ENCODE data around the gene GLP1R. TPM values are rescaled to one million over a fixed set of nuclear protein-coding genes. Genes with fewer than 3 reads are reported as not detected.

GLP1R gene
- total RNA-seq, 1 experiment from 2014 or later: not detected

GRCh38 chr6:39049575-39050283 is 1.1 kb downstream of the GLP1R start:
- H4K20me1 ChIP-seq (ENCODE audit: insufficient read depth, low read depth, low read length): no peaks in the 10 kb centered on the region
- no peak overlapping the region for H3K4me3 ChIP-seq (ENCODE audit: low read length)
- no peaks in the 10 kb centered on the region for H3K27me3 ChIP-seq (ENCODE audit: low read length)
- no peak overlapping the region for H3K27ac ChIP-seq (ENCODE audit: low read length)
- no peak for DNase-seq
- no peaks in the 10 kb centered on the region for H3K4me1 ChIP-seq (ENCODE audit: low read length)
- H3K4me2 ChIP-seq (ENCODE audit: low read depth, low read length, poor library complexity, severe bottlenecking): no peak overlapping the region
- no peaks in the 10 kb centered on the region for H3K9me2 ChIP-seq (replicated peaks; ENCODE audit: insufficient read depth, low read length)
- H3K9me3 ChIP-seq (ENCODE audit: low read length): no peaks in the 10 kb centered on the region
- H3K79me2 ChIP-seq (ENCODE audit: low read length): no peaks in the 10 kb centered on the region
- no peak overlapping the region for H2AFZ ChIP-seq (ENCODE audit: low read length)
- no peak overlapping the region for H3K9ac ChIP-seq (ENCODE audit: low read length)
- no peaks in the 10 kb centered on the region for H3K36me3 ChIP-seq (ENCODE audit: insufficient read depth, low read length)

GRCh38 chr6:39050453-39051112 is 2.0 kb downstream of the GLP1R start:
- no peak overlapping the region for H3K4me2 ChIP-seq (ENCODE audit: low read depth, low read length, poor library complexity, severe bottlenecking)
- no peaks in the 10 kb centered on the region for H3K9me2 ChIP-seq (replicated peaks; ENCODE audit: insufficient read depth, low read length)
- H2AFZ ChIP-seq (ENCODE audit: low read length): no peak overlapping the region
- H4K20me1 ChIP-seq (ENCODE audit: insufficient read depth, low read depth, low read length): no peaks in the 10 kb centered on the region
- DNase-seq: no peak
- H3K4me1 ChIP-seq (ENCODE audit: low read length): no peaks in the 10 kb centered on the region
- H3K4me3 ChIP-seq (ENCODE audit: low read length): no peak overlapping the region
- no peaks in the 10 kb centered on the region for H3K27me3 ChIP-seq (ENCODE audit: low read length)
- H3K79me2 ChIP-seq (ENCODE audit: low read length): no peaks in the 10 kb centered on the region
- H3K27ac ChIP-seq (ENCODE audit: low read length): no peak overlapping the region
- H3K9ac ChIP-seq (ENCODE audit: low read length): no peak overlapping the region
- H3K36me3 ChIP-seq (ENCODE audit: insufficient read depth, low read length): no peaks in the 10 kb centered on the region
- H3K9me3 ChIP-seq (ENCODE audit: low read length): no peaks in the 10 kb centered on the region

GRCh38 chr6:39051399-39052122 is 3.0 kb downstream of the GLP1R start:
- no peaks in the 10 kb centered on the region for H3K4me1 ChIP-seq (ENCODE audit: low read length)
- no peaks in the 10 kb centered on the region for H4K20me1 ChIP-seq (ENCODE audit: insufficient read depth, low read depth, low read length)
- H3K4me2 ChIP-seq (ENCODE audit: low read depth, low read length, poor library complexity, severe bottlenecking): no peak overlapping the region
- H2AFZ ChIP-seq (ENCODE audit: low read length): no peak overlapping the region
- no peak overlapping the region for H3K4me3 ChIP-seq (ENCODE audit: low read length)
- H3K27me3 ChIP-seq (ENCODE audit: low read length): no peaks in the 10 kb centered on the region
- DNase-seq: no peak
- no peak overlapping the region for H3K27ac ChIP-seq (ENCODE audit: low read length)
- H3K9me2 ChIP-seq (replicated peaks; ENCODE audit: insufficient read depth, low read length): no peaks in the 10 kb centered on the region
- no peaks in the 10 kb centered on the region for H3K79me2 ChIP-seq (ENCODE audit: low read length)
- H3K36me3 ChIP-seq (ENCODE audit: insufficient read depth, low read length): no peaks in the 10 kb centered on the region
- H3K9me3 ChIP-seq (ENCODE audit: low read length): no peaks in the 10 kb centered on the region
- no peak overlapping the region for H3K9ac ChIP-seq (ENCODE audit: low read length)

DNA sequence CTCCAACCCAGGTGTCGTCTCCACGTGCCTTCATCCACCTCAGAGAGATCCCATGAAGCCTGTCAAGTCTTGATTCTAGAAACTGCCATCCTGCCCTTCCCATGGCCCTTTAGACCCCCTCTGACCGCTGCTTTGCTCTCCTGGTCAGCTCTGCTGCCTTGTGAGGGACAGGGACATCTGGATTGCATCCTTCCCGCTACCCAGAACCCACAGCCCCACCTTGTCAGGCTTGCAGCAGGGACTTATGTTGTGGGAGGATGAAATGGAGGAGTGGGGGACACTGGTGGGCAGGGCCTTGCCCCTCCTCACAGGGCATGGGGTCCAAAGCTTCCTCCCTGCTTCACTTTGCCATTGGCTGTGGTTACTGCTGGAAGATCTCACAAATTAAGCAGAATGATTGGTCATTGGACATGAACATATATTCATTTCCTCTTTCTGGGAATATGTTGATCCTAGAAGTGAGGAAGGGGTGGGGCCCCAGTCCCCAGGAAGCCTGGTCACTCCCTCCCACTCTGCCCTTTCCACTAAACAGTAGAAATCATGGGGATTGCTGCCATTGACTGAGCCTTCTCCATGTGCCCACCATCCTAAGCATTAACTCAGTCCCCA is 4.5 kb downstream of the GLP1R start:
- no peak overlapping the region for H2AFZ ChIP-seq (ENCODE audit: low read length)
- no peak overlapping the region for H3K4me2 ChIP-seq (ENCODE audit: low read depth, low read length, poor library complexity, severe bottlenecking)
- no peaks in the 10 kb centered on the region for H3K9me3 ChIP-seq (ENCODE audit: low read length)
- DNase-seq: no peak
- H3K27me3 ChIP-seq (ENCODE audit: low read length): no peaks in the 10 kb centered on the region
- no peaks in the 10 kb centered on the region for H3K4me1 ChIP-seq (ENCODE audit: low read length)
- no peak overlapping the region for H3K27ac ChIP-seq (ENCODE audit: low read length)
- no peaks in the 10 kb centered on the region for H4K20me1 ChIP-seq (ENCODE audit: insufficient read depth, low read depth, low read length)
- no peaks in the 10 kb centered on the region for H3K36me3 ChIP-seq (ENCODE audit: insufficient read depth, low read length)
- H3K9ac ChIP-seq (ENCODE audit: low read length): no peak overlapping the region
- no peaks in the 10 kb centered on the region for H3K79me2 ChIP-seq (ENCODE audit: low read length)
- H3K4me3 ChIP-seq (ENCODE audit: low read length): no peak overlapping the region
- H3K9me2 ChIP-seq (replicated peaks; ENCODE audit: insufficient read depth, low read length): no peaks in the 10 kb centered on the region

DNA sequence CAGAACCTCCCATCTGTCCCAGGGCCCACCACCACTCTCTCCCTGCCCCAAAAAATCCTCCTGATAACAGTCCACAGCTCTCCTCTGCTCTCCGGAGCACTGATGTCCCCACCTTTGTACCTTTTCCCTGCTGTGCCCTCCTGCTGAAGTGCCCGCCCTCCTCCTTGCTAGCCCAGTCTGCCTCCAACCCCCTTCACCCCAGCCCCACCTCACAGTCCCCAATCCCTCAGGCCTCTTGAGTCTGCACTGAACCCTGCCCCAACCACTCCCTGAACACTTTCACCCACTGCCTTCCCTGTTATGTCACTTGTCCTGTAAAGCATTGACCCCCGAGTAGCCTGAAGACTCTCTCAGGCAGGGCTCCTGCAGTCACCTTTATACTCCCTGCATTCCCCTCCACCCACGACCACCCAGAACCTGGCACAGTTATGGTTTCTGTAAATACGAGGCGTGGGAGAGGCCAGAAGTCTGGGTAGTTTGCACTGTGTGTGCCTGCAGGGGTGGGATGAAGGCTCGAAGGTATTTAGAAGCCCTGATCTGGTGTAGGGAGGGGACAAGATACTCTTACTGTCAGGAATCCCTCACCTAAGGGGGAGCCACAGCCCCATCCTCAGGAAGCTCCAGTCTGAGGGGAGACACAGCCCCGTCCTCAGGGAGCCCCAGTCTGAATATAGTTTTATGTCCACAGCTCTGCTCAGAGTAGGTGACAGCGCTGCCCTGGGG is 5.4 kb downstream of the GLP1R start:
- no peak overlapping the region for H2AFZ ChIP-seq (ENCODE audit: low read length)
- H4K20me1 ChIP-seq (ENCODE audit: insufficient read depth, low read depth, low read length): no peaks in the 10 kb centered on the region
- no peak overlapping the region for H3K27ac ChIP-seq (ENCODE audit: low read length)
- DNase-seq: no peak
- no peak overlapping the region for H3K4me3 ChIP-seq (ENCODE audit: low read length)
- H3K9ac ChIP-seq (ENCODE audit: low read length): no peak overlapping the region
- H3K79me2 ChIP-seq (ENCODE audit: low read length): no peaks in the 10 kb centered on the region
- H3K9me3 ChIP-seq (ENCODE audit: low read length): no peaks in the 10 kb centered on the region
- H3K36me3 ChIP-seq (ENCODE audit: insufficient read depth, low read length): no peaks in the 10 kb centered on the region
- no peaks in the 10 kb centered on the region for H3K4me1 ChIP-seq (ENCODE audit: low read length)
- no peak overlapping the region for H3K4me2 ChIP-seq (ENCODE audit: low read depth, low read length, poor library complexity, severe bottlenecking)
- H3K27me3 ChIP-seq (ENCODE audit: low read length): no peaks in the 10 kb centered on the region
- H3K9me2 ChIP-seq (replicated peaks; ENCODE audit: insufficient read depth, low read length): no peaks in the 10 kb centered on the region

DNA sequence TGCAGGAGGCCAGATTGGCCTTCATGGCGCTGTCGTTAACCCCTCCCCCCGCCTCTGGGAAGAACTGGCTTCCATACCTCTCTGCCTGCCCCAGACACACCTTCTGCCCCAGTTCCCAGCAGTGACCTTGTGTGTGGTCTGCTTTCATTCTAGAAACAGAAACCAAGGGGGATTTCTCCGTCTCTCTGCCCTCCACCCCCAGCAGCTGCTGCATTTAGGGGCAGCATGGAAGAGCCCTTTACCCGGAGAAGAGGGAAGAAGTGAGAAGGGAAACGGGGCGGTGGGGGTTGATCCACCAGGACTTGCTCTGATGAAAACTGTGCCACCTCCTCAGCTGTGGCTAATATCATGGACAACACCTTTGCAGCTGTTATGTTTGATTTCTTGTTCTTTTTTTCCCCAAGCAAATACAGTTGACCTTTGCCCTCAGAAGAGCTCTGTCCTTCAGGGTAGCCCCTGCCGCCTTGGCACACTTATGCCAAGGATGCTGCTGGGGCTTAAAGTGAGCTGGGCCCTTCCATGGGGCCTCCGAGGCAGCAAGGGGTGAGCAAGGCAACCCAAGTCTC is 6.1 kb downstream of the GLP1R start:
- H3K79me2 ChIP-seq (ENCODE audit: low read length): no peaks in the 10 kb centered on the region
- no peak overlapping the region for H2AFZ ChIP-seq (ENCODE audit: low read length)
- H3K9me3 ChIP-seq (ENCODE audit: low read length): no peaks in the 10 kb centered on the region
- no peak overlapping the region for H3K4me3 ChIP-seq (ENCODE audit: low read length)
- H3K9ac ChIP-seq (ENCODE audit: low read length): no peak overlapping the region
- no peak for DNase-seq
- no peaks in the 10 kb centered on the region for H3K4me1 ChIP-seq (ENCODE audit: low read length)
- H4K20me1 ChIP-seq (ENCODE audit: insufficient read depth, low read depth, low read length): no peaks in the 10 kb centered on the region
- no peak overlapping the region for H3K4me2 ChIP-seq (ENCODE audit: low read depth, low read length, poor library complexity, severe bottlenecking)
- H3K9me2 ChIP-seq (replicated peaks; ENCODE audit: insufficient read depth, low read length): no peaks in the 10 kb centered on the region
- no peaks in the 10 kb centered on the region for H3K27me3 ChIP-seq (ENCODE audit: low read length)
- H3K27ac ChIP-seq (ENCODE audit: low read length): no peak overlapping the region
- H3K36me3 ChIP-seq (ENCODE audit: insufficient read depth, low read length): no peaks in the 10 kb centered on the region

GRCh38 chr6:39055661-39056060 is 7.1 kb downstream of the GLP1R start:
- DNase-seq: no peak
- H3K27me3 ChIP-seq (ENCODE audit: low read length): no peaks in the 10 kb centered on the region
- no peak overlapping the region for H3K9ac ChIP-seq (ENCODE audit: low read length)
- H4K20me1 ChIP-seq (ENCODE audit: insufficient read depth, low read depth, low read length): no peaks in the 10 kb centered on the region
- no peaks in the 10 kb centered on the region for H3K9me2 ChIP-seq (replicated peaks; ENCODE audit: insufficient read depth, low read length)
- no peak overlapping the region for H2AFZ ChIP-seq (ENCODE audit: low read length)
- no peaks in the 10 kb centered on the region for H3K9me3 ChIP-seq (ENCODE audit: low read length)
- no peaks in the 10 kb centered on the region for H3K36me3 ChIP-seq (ENCODE audit: insufficient read depth, low read length)
- H3K27ac ChIP-seq (ENCODE audit: low read length): no peak overlapping the region
- no peaks in the 10 kb centered on the region for H3K4me1 ChIP-seq (ENCODE audit: low read length)
- H3K4me3 ChIP-seq (ENCODE audit: low read length): no peak overlapping the region
- H3K79me2 ChIP-seq (ENCODE audit: low read length): no peaks in the 10 kb centered on the region
- H3K4me2 ChIP-seq (ENCODE audit: low read depth, low read length, poor library complexity, severe bottlenecking): no peak overlapping the region

All from Karpas-422 (cell line).